ENCODE measurements around the gene BST2. TPM values are rescaled to one million over a fixed set of nuclear protein-coding genes. Genes with fewer than 3 reads are reported as not detected.

Gene BST2
- total RNA-seq (89.6 TPM), polyA plus RNA-seq (ENCODE audit: insufficient read depth, low read depth, low replicate concordance) (250 TPM)
- long read RNA-seq, donor 1, transcript BST2-201 (5 exons, 1,019 nt) = major isoform, 64 of 74 reads
- long read RNA-seq, donor 1, partial matches to known transcripts = 10 of 74 reads
- long read RNA-seq, donor 1, other reads (novel, unspliced or antisense) = 0 of 74 reads
- long read RNA-seq, donor 2, transcript BST2-201 (5 exons, 1,019 nt) = major isoform, 69 of 80 reads
- long read RNA-seq, donor 2, partial matches to known transcripts = 11 of 80 reads
- long read RNA-seq, donor 2, other reads (novel, unspliced or antisense) = 0 of 80 reads
- long read RNA-seq, donor 3, transcript BST2-201 (5 exons, 1,019 nt) = major isoform, 85 of 102 reads
- long read RNA-seq, donor 3, partial matches to known transcripts = 12 of 102 reads
- long read RNA-seq, donor 3, other reads (novel, unspliced or antisense) = 5 of 102 reads
- long read RNA-seq, donor 4, transcript BST2-201 (5 exons, 1,019 nt) = major isoform, 85 of 170 reads
- long read RNA-seq, donor 4, partial matches to known transcripts = 79 of 170 reads
- long read RNA-seq, donor 4, other reads (novel, unspliced or antisense) = 5 of 170 reads
- long read RNA-seq, donor 5, transcript BST2-201 (5 exons, 1,019 nt) = major isoform, 7 of 7 reads
- long read RNA-seq, donor 5, partial matches to known transcripts = 0 of 7 reads
- long read RNA-seq, donor 5, other reads (novel, unspliced or antisense) = 0 of 7 reads
- long read RNA-seq, donor 6, transcript BST2-201 (5 exons, 1,019 nt) = major isoform, 160 of 199 reads
- long read RNA-seq, donor 6, partial matches to known transcripts = 29 of 199 reads
- long read RNA-seq, donor 6, other reads (novel, unspliced or antisense) = 6 of 199 reads
- long read RNA-seq, donor 7, transcript BST2-201 (5 exons, 1,019 nt) = major isoform, 30 of 42 reads
- long read RNA-seq, donor 7, partial matches to known transcripts = 4 of 42 reads
- long read RNA-seq, donor 7, other reads (novel, unspliced or antisense) = 8 of 42 reads
- long read RNA-seq, donor 8, transcript BST2-201 (5 exons, 1,019 nt) = major isoform, 101 of 121 reads
- long read RNA-seq, donor 8, partial matches to known transcripts = 19 of 121 reads
- long read RNA-seq, donor 8, other reads (novel, unspliced or antisense) = 0 of 121 reads
- long read RNA-seq, donor 9, transcript BST2-201 (5 exons, 1,019 nt) = major isoform, 52 of 60 reads
- long read RNA-seq, donor 9, partial matches to known transcripts = 6 of 60 reads
- long read RNA-seq, donor 9, other reads (novel, unspliced or antisense) = 0 of 60 reads
- long read RNA-seq, donor 10, transcript BST2-201 (5 exons, 1,019 nt) = major isoform, 93 of 120 reads
- long read RNA-seq, donor 10, partial matches to known transcripts = 14 of 120 reads
- long read RNA-seq, donor 10, other reads (novel, unspliced or antisense) = 12 of 120 reads

DNA sequence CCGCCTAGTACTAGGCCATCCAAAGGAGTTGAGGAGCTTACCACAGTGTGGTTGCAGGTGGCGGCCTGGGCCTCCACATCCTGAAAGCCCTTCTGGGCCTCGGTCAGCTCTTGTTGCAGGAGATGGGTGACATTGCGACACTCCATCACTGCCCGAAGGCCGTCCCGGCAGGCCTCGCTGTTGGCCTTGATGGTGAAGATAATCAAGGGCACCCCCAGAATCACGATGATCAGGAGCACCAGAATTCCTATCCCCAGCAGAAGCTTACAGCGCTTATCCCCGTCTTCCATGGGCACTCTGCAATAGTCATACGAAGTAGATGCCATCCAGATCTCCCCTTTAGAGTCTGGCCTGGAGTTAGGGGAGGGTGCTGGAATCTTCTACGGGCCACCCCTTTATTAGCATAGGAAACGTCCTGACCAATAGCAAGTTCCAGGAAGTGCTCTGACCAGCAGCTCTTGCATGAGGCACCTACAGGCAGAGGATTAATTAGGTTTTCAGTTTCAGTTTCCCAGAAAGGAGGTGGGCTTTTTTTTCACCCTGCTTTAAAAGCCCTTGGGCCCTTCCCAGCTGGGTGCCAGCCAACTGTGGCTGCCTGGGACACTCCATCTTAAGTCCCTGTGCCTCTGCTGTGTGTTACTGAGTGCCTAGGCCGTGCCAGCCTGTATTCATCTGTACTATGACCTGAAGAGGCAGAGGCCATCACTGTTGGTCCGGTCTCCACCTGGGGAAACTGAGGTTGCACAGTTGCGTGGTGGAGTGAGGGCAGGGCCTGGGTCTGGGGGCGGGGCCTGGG, at the start of gene BST2:
Gene BST2, minus strand, starts transcription at position 381 of the 796 bp plus-strand sequence. Its CDS starts 55 bp downstream, at position 326.
- FAIRE-seq (no peak), DNase-seq (peak; percentile 74 to 89 (median 80))
- Histone ChIP-seq H3K9me3 (ENCODE audit: control insufficient read depth in 2 of 3, insufficient read depth in 1 of 3, low read length in 3 of 3) (no peaks in the 10 kb centered on the region), H3K4me1 (ENCODE audit: control insufficient read depth in 2 of 3, insufficient read depth in 2 of 3, low read depth in 1 of 3, low read length in 3 of 3) (peaks cover 0 to 18% (median 9%) of the 10 kb centered on the region in 3 donors), H3K9ac (ENCODE audit: low read length in 3 of 3) (peak within 1 kb of the TSS; percentile 18 to 64 (median 60)), H3K4me3 (ENCODE audit: low read length in 3 of 3) (peak within 1 kb of the TSS; percentile 62 to 82 (median 63)), H3K27ac (ENCODE audit: low read depth in 2 of 2, low read length in 2 of 2) (peak within 1 kb of the TSS; percentile 76 to 99), H3K36me3 (ENCODE audit: control insufficient read depth in 2 of 3, insufficient read depth in 3 of 3, low read length in 3 of 3) (no peaks in the 10 kb centered on the region), H3K27me3 (ENCODE audit: control insufficient read depth, insufficient read depth, low read length) (no peaks in the 10 kb centered on the region)
- intact Hi-C loops (cut with DNase I) = no loop called here
- TF ChIP-seq CTCF (IDR thresholded peaks at IDR 0.05; ENCODE audit: borderline replicate concordance, extremely low read depth, insufficient read depth) = no peak

DNA sequence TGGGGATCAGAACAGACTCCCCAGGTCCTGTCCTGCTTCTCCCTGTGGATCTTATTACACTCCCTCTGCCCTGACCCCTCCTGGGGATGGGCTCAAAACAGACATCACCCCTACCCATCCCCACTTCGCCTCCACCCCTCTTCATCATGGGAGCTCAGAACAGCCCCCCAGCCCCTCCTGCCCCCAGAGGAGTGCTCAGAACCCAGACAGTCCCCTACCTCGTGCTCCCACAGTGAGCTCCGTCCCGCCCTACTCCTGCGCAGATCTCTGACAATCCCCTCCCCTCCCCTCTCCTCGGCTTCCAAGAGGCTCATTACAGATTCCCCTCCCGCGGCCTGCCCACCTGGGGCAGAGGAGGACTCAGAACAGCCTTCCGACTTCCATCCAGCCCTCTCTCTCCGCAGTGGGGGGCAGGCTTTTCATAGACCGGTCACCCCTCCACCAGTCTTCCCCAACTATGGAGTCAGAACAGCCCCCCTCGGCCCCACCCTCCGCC, 49.2 kb upstream of the BST2 start:
- FAIRE-seq (no peak), DNase-seq (peak in 4 of 5 donors; percentile 41 to 68 (median 51))
- no peak for TF ChIP-seq CTCF (IDR thresholded peaks at IDR 0.05; ENCODE audit: borderline replicate concordance, extremely low read depth, insufficient read depth)
- no peak overlapping the region for H3K4me3 ChIP-seq (ENCODE audit: low read length in 3 of 3)
- H3K9me3 ChIP-seq (ENCODE audit: control insufficient read depth in 2 of 3, insufficient read depth in 1 of 3, low read length in 3 of 3) = no peaks in the 10 kb centered on the region
- intact Hi-C loops (cut with DNase I) = no loop called here
- H3K36me3 ChIP-seq (ENCODE audit: control insufficient read depth in 2 of 3, insufficient read depth in 3 of 3, low read length in 3 of 3) = no peaks in the 10 kb centered on the region
- peaks cover 0 to 4% (median 0%) of the 10 kb centered on the region in 3 donors for H3K4me1 ChIP-seq (ENCODE audit: control insufficient read depth in 2 of 3, insufficient read depth in 2 of 3, low read depth in 1 of 3, low read length in 3 of 3)
- H3K27ac ChIP-seq (ENCODE audit: low read depth in 2 of 2, low read length in 2 of 2) = no peak overlapping the region
- no peak overlapping the region for H3K9ac ChIP-seq (ENCODE audit: low read length in 3 of 3)
- peaks cover 10% of the 10 kb centered on the region for H3K27me3 ChIP-seq (ENCODE audit: control insufficient read depth, insufficient read depth, low read length)

GRCh38 chr19:17451820-17452219, 46.4 kb upstream of the BST2 start:
- intact Hi-C loops (cut with DNase I) = no loop called here
- Histone ChIP-seq H3K27me3 (ENCODE audit: control insufficient read depth, insufficient read depth, low read length) (peaks cover 10% of the 10 kb centered on the region), H3K9me3 (ENCODE audit: control insufficient read depth in 2 of 3, insufficient read depth in 1 of 3, low read length in 3 of 3) (no peaks in the 10 kb centered on the region), H3K4me3 (ENCODE audit: low read length in 3 of 3) (no peak overlapping the region), H3K36me3 (ENCODE audit: control insufficient read depth in 2 of 3, insufficient read depth in 3 of 3, low read length in 3 of 3) (no peaks in the 10 kb centered on the region), H3K27ac (ENCODE audit: low read depth in 2 of 2, low read length in 2 of 2) (no peak overlapping the region), H3K9ac (ENCODE audit: low read length in 3 of 3) (no peak overlapping the region), H3K4me1 (ENCODE audit: control insufficient read depth in 2 of 3, insufficient read depth in 2 of 3, low read depth in 1 of 3, low read length in 3 of 3) (peaks cover 0 to 4% (median 0%) of the 10 kb centered on the region in 3 donors)
- no peak for TF ChIP-seq CTCF (IDR thresholded peaks at IDR 0.05; ENCODE audit: borderline replicate concordance, extremely low read depth, insufficient read depth)
- no peak for DNase-seq
- no peak for FAIRE-seq
